OCI-LY1 (cell line): Measurements from ENCODE around the gene KCNJ1.

Experiments used
- EZH2 ChIP-seq: fragments of 200-600 bp; sonication (generic), shearing (Covaris generic); IDR thresholded peaks from 2 replicates; pipeline ENCODE4 v1.8.0; 2017; ENCODE audit warnings: borderline replicate concordance, mixed run types, mild to moderate bottlenecking, antibody characterized with exemption, low read length, moderate library complexity, mixed read lengths
- TF ChIP-seq, protein P1 (sequence below): fragments of 200-600 bp; sonication (generic), shearing (Covaris generic); IDR thresholded peaks from 2 replicates; pipeline ENCODE4 v1.5.1; 2017; ENCODE audit warnings: mild to moderate bottlenecking, antibody characterized with exemption, low read length, moderate library complexity, mixed read lengths

DNA sequence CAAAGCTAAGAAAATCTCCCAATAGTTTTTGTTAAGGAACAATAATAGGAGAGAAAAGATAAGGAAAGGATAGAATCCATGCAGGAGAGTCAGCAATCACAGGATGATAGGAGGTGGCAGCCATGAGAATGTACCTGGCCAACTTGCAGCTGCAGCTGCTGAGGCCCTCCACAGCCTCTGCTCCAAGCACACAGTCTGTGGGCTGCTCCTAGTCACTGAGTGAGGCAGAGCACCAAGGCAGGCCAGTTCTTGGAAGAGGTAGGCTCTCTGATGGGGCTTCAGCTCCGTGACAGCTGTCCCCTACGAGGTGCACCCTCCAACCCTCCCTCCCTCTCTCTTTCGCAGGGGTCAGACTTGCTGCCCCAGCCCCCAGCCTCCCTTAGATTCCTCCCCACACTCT is 5.5 kb upstream of the KCNJ1 start:
- TF ChIP-seq, protein P1, sequence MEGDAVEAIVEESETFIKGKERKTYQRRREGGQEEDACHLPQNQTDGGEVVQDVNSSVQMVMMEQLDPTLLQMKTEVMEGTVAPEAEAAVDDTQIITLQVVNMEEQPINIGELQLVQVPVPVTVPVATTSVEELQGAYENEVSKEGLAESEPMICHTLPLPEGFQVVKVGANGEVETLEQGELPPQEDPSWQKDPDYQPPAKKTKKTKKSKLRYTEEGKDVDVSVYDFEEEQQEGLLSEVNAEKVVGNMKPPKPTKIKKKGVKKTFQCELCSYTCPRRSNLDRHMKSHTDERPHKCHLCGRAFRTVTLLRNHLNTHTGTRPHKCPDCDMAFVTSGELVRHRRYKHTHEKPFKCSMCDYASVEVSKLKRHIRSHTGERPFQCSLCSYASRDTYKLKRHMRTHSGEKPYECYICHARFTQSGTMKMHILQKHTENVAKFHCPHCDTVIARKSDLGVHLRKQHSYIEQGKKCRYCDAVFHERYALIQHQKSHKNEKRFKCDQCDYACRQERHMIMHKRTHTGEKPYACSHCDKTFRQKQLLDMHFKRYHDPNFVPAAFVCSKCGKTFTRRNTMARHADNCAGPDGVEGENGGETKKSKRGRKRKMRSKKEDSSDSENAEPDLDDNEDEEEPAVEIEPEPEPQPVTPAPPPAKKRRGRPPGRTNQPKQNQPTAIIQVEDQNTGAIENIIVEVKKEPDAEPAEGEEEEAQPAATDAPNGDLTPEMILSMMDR: no peak
- TF ChIP-seq EZH2: no peak
